NCI-H187 treated with DMSO at 0.1 percent for 48 hours (cell line): ENCODE data around the gene NEURL1.

Experiments used
- DNase-seq: peaks from one replicate; lab custom pipeline; 2025; lab: John Stamatoyannopoulos, UW

NEURL1 gene

GRCh38 chr10:103546401-103546800, 52.9 kb downstream of the NEURL1 start:
- no peak for DNase-seq

- DNase-seq, result no peak
These were observed 54.0 kb downstream of the NEURL1 start for GRCh38 chr10:103547391-103547946.

- DNase-seq, result no peak
These were observed 54.5 kb downstream of the NEURL1 start for GRCh38 chr10:103548006-103548405.

- no peak for DNase-seq
These were observed 55.3 kb downstream of the NEURL1 start for GRCh38 chr10:103548581-103549348.

- peak; percentile 86 for DNase-seq
These were observed 55.8 kb downstream of the NEURL1 start for GRCh38 chr10:103549349-103549685.

- DNase-seq, result no peak
These were observed 56.7 kb downstream of the NEURL1 start for GRCh38 chr10:103550229-103550628.

GRCh38 chr10:103551619-103552602, 58.4 kb downstream of the NEURL1 start:
- no peak for DNase-seq

GRCh38 chr10:103552856-103553742, 59.6 kb downstream of the NEURL1 start:
- DNase-seq, result no peak

GRCh38 chr10:103553743-103554487, 60.4 kb downstream of the NEURL1 start:
- DNase-seq, result no peak

- DNase-seq, result peak; percentile 38
These were observed 61.2 kb downstream of the NEURL1 start for GRCh38 chr10:103554488-103555324.

- no peak for DNase-seq
These were observed 61.8 kb downstream of the NEURL1 start for GRCh38 chr10:103555325-103555649.

- DNase-seq, result no peak
These were observed 62.2 kb downstream of the NEURL1 start for GRCh38 chr10:103555712-103556111.

- no peak for DNase-seq
These were observed 63.0 kb downstream of the NEURL1 start for GRCh38 chr10:103556383-103557007.

- no peak for DNase-seq
These were observed 64.0 kb downstream of the NEURL1 start for GRCh38 chr10:103557455-103557854.

- DNase-seq, result no peak
These were observed 65.4 kb downstream of the NEURL1 start for GRCh38 chr10:103558911-103559310.

GRCh38 chr10:103559776-103560175, 66.3 kb downstream of the NEURL1 start:
- no peak for DNase-seq

- no peak for DNase-seq
These were observed 67.4 kb downstream of the NEURL1 start for GRCh38 chr10:103560886-103561285.

- DNase-seq, result no peak
These were observed 68.9 kb downstream of the NEURL1 start for GRCh38 chr10:103562383-103562782.

- no peak for DNase-seq
These were observed 70.0 kb downstream of the NEURL1 start for GRCh38 chr10:103563231-103564115.
